Measurements from ENCODE around the gene SLC12A9. TPM values are rescaled to one million over a fixed set of nuclear protein-coding genes. Genes with fewer than 3 reads are reported as not detected.

Gene SLC12A9
- total RNA-seq, 3 donors from 2014 or later, result 27.9 to 34.0 (median 33.5) TPM

DNA sequence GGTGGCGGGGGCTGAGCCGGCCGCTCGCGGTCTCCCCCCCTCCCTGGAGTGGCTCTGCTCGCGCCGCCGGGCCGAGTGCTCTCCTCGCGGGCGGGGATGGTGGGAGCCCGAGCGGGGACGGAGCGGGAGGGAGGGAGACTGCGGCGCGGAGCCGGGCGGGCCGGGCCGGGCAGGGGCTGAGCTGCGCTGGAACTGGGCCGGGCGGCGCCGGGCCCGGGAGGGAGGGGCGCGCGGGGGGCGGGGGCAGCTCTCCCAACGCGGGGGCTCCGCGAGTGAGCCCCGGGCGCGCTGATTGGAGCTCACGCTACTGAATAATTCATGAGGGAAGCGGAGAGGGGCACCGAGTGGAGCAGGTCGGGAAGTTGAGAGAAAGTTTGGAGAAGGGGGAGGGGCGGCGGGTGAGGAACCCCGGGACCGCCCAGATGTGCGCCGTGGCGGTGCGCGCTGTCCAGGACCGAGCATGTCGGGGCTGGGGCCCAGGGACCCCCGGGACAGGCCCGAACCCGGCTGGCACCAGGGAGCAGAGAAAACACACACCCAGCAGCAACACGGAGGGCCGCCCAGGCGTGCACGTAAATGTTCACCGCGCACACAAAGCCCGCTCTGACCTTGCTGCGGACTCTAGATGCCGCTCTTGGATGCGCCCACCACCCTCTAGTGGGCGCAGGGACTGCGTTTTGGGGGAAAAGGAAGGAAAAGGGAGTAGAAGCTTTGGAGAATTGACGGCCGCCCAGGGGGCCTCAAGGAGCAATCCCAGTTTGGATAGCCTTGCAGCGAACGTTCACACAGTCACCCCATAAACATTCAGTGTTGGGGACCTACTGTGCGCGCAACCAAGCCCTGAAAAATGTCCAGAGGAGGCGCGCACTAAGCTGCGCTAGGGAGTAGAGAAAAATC, 24.9 kb upstream of the SLC12A9 start, which contains the start of gene EPHB4:
Gene EPHB4 (minus strand): TSS at position 194 of the 897 bp plus-strand sequence. CDS start 493 bp downstream, outside the sequence.
- H3K4me1 ChIP-seq (ENCODE audit: low read depth), result peaks cover 18% of the 10 kb centered on the region
- TF ChIP-seq, protein P1, sequence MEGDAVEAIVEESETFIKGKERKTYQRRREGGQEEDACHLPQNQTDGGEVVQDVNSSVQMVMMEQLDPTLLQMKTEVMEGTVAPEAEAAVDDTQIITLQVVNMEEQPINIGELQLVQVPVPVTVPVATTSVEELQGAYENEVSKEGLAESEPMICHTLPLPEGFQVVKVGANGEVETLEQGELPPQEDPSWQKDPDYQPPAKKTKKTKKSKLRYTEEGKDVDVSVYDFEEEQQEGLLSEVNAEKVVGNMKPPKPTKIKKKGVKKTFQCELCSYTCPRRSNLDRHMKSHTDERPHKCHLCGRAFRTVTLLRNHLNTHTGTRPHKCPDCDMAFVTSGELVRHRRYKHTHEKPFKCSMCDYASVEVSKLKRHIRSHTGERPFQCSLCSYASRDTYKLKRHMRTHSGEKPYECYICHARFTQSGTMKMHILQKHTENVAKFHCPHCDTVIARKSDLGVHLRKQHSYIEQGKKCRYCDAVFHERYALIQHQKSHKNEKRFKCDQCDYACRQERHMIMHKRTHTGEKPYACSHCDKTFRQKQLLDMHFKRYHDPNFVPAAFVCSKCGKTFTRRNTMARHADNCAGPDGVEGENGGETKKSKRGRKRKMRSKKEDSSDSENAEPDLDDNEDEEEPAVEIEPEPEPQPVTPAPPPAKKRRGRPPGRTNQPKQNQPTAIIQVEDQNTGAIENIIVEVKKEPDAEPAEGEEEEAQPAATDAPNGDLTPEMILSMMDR (IDR thresholded peaks at IDR 0.05), result no peak
- intact Hi-C loops (cut with DNase I, micrococcal nuclease), result no loop called here
- DNase-seq (peak; percentile 79 to 85 (median 83)), ATAC-seq (peak; percentile 75)
- H3K9me3 ChIP-seq, result no peaks in the 10 kb centered on the region
- H3K36me3 ChIP-seq (ENCODE audit: low read depth), result no peaks in the 10 kb centered on the region
- H3K4me3 ChIP-seq, result peak within 1 kb of the TSS; percentile 42

DNA sequence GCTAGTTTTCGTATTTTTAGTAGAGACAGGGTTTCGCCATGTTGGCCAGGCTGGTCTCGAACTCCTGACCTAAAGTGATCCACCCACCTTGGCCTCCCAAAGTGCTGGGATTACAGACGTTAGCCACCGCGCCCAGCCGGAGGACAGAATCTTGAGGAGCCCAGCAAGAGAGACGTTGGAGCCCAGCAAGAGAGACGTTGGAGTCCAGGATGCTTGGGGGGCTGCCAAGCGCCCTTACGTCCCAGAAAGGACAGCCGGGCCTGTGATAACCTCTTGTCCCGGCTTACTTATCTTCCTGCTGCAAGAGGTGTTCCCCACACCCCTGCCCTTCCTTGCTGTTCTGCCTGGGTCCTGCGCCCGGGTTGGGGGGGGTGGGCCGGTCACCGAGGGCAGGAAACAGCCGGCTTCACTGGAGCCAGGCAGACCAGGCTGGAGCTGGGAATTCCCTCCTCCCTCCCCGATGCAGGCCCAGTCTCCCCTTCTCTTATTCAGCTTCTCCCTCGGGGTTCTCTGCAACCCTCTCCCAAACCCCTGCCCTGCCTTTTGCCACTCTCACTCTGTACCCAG, 23.3 kb upstream of the SLC12A9 start:
- intact Hi-C loops (cut with DNase I, micrococcal nuclease), result no loop called here
- peaks cover 18% of the 10 kb centered on the region for H3K4me1 ChIP-seq (ENCODE audit: low read depth)
- TF ChIP-seq, protein P1 (IDR thresholded peaks at IDR 0.05), result no peak
- no peak overlapping the region for H3K4me3 ChIP-seq
- no peaks in the 10 kb centered on the region for H3K36me3 ChIP-seq (ENCODE audit: low read depth)
- DNase-seq (peak in 2 of 3 donors; percentile 37 to 43), ATAC-seq (no peak)
- H3K9me3 ChIP-seq, result no peaks in the 10 kb centered on the region

DNA sequence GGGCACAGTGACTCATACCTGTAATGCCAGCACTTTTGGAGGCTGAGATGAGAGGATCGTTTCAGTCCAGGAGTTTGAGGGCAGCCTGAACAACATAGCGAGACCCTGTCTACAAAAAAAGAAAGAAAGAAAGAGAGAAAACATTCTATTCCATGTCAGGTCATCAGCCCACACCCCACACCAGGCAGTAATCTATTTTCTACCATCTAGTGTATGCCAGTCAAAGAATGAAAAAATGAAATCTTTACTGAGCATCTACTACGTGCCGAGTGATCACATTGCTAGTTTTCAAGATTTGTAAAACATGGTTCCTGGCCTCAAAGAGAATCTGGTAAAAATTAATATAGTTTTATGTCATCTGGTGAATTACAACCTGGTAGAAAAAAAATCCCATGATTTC, 22.1 kb upstream of the SLC12A9 start:
- H3K9me3 ChIP-seq, result no peaks in the 10 kb centered on the region

DNA sequence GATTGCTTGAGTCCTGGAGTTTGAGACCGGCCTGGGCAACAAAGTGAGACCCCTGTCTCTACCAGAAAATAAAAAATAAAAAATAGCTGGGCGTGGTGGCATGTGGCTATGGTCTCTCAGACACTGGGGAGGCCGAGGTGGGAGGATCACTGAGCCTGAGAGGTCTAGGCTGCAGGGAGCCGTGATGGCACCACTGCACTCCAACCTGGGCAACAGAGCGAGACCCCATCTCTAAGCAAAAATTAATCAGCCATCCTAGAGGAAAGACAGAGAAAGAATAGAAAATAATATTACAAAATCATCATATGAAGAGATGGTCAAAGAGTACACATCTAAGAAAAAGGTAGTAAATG, 20.3 kb upstream of the SLC12A9 start:
- TF ChIP-seq, protein P1 (IDR thresholded peaks at IDR 0.05), result no peak
- H3K4me1 ChIP-seq (ENCODE audit: low read depth), result peaks cover 24% of the 10 kb centered on the region
- no peaks in the 10 kb centered on the region for H3K9me3 ChIP-seq
- H3K36me3 ChIP-seq (ENCODE audit: low read depth), result no peaks in the 10 kb centered on the region
- no peak overlapping the region for H3K4me3 ChIP-seq
- DNase-seq (peak in 2 of 3 donors; percentile 14 to 24), ATAC-seq (no peak)
- intact Hi-C loops (cut with DNase I, micrococcal nuclease), result no loop called here

More for the DNA sequence above, 22.1 kb upstream of the SLC12A9 start:
- Histone ChIP-seq H3K36me3 (ENCODE audit: low read depth) (no peaks in the 10 kb centered on the region), H3K4me3 (no peak overlapping the region), H3K4me1 (ENCODE audit: low read depth) (peaks cover 13% of the 10 kb centered on the region)
- TF ChIP-seq, protein P1 (IDR thresholded peaks at IDR 0.05), result no peak
- ATAC-seq (no peak), DNase-seq (no peak)
- intact Hi-C loops (cut with DNase I, micrococcal nuclease), result no loop called here

DNA sequence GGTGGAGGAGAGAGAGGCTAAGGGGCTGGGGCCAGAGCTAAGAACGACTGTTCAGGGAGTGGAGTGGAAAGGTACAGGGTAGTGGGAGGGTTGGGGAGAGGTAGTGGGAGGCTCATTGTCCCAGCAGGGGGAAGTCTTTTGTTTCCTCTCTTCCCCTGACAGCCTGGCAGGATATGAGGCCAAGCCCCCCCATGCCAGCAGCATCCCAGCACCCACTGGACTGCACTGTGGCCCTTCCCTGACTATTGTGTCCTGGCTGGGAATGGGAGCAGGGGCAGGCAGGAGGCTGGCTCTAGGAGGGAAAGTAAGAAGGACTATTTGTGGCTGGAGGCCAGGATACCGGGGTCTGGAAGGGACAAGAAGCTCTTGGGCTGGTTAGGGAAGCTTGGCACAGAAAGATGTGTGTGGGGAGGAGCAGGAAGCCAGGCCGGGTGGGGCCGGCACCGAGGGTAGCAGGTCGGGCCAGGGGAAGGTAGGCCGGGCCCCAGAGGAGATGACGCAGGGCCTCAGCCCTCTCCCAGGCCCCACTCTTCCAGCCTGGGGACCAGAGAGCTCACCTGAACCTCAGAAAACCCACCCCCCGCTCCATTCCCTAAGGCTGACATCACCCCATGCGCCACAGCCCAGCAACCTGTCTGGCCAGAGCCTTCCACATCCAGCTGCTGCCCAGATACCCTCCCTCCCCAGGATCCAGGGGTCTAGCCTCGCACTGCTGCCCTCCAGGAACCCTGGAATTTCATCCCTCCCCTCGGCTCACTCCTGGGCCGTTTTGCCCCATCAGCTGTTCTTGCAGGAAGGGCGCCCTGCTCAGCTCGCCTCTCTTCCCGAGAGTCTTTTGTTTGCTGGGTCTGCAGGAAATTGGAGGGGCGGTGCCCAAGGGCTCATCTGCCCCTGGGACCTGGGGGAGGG, 16.4 kb upstream of the SLC12A9 start:
- TF ChIP-seq, protein P1 (IDR thresholded peaks at IDR 0.05), result no peak
- H3K4me3 ChIP-seq, result no peak overlapping the region
- ATAC-seq (peak; percentile 85), DNase-seq (peak; percentile 77 to 84 (median 81))
- H3K9me3 ChIP-seq, result no peaks in the 10 kb centered on the region
- intact Hi-C loops (cut with DNase I, micrococcal nuclease), result no loop called here
- H3K4me1 ChIP-seq (ENCODE audit: low read depth), result peaks cover 19% of the 10 kb centered on the region
- no peaks in the 10 kb centered on the region for H3K36me3 ChIP-seq (ENCODE audit: low read depth)
